IMR-90 (cell line): ENCODE data around the gene SLC22A4.

Source experiments
- BHLHE40 ChIP-seq: fragments of 150-350 bp; IDR thresholded peaks from 2 replicates; pipeline ENCODE4 v1.6.1; 2016; ENCODE audit warnings: mild to moderate bottlenecking, low read depth, low read length
- CEBPB ChIP-seq: IDR thresholded peaks from 2 replicates; pipeline ENCODE4 v1.6.1; 2012; ENCODE audit warnings: low read depth, low read length, improper control_type of control experiment
- CTCF ChIP-seq: conservative IDR thresholded peaks from 2 replicates; pipeline ENCODE4 v1.5.1; 2012; ENCODE audit warnings: mild to moderate bottlenecking, low read depth, low read length, improper control_type of control experiment
- POLR2A ChIP-seq: IDR thresholded peaks from 2 replicates; pipeline ENCODE4 v1.6.1; 2012; ENCODE audit warnings: mild to moderate bottlenecking, low read depth, low read length
- RAD21 ChIP-seq: IDR thresholded peaks from 2 replicates; pipeline ENCODE4 v1.6.1; 2012; ENCODE audit warnings: low read length, improper control_type of control experiment
- RCOR1 ChIP-seq: IDR thresholded peaks from 2 replicates; pipeline ENCODE4 v1.6.1; 2012; ENCODE audit warnings: mild to moderate bottlenecking, low read length, improper control_type of control experiment; ENCODE audit not compliant: insufficient replicate concordance
- RFX5 ChIP-seq: IDR thresholded peaks from 2 replicates; pipeline ENCODE4 v1.8.0; 2012; ENCODE audit warnings: low read depth, mild to moderate bottlenecking, low read length, moderate library complexity

GRCh38 chr5:132296412-132297016, 2.3 kb downstream of the SLC22A4 start:
- TF ChIP-seq CTCF = no peak
- no peak for TF ChIP-seq RFX5
- no peak for TF ChIP-seq CEBPB
- no peak for TF ChIP-seq RCOR1
- no peak for TF ChIP-seq BHLHE40
- TF ChIP-seq RAD21 = no peak
- no peak for TF ChIP-seq POLR2A
